Naive thymus-derived CD8-positive, alpha-beta T cell (primary cell): ENCODE results near the gene COPB2. TPM values are rescaled to one million over a fixed set of nuclear protein-coding genes. Genes with fewer than 3 reads are reported as not detected.

Source experiments
- ATAC-seq, 2 donors: fragments of 150-1000 bp; cut with Tn5 transposase in 1 of 2; sonication (Bioruptor Pico), chemical (Tn5 transposase) in 1 of 2; 1 replicate in 1 of 2; 2 replicates in 1 of 2; pipeline ENCODE4 v1.10.0; 2021; ENCODE audit warnings: mild to moderate bottlenecking in 2 of 2, moderate library complexity in 2 of 2
- POLR2A ChIA-PET: fragments of 350-600 bp; sonication (Branson Sonifier 250); formaldehyde crosslinking; loops from one replicate; lab custom pipeline; 2021; ENCODE audit warnings: antibody characterized with exemption; lab: Charles Lee
- DNase-seq, 10 donors: peaks; one replicate each; pipeline versions ENCODE4 v3.0.0 to v3.0.0-alpha.2; 2020 to 2022
- H3K27ac Mint-ChIP-seq, 10 donors: one replicate each; pipeline ENCODE4 v1.8.0; 2020 to 2022; ENCODE audit warnings: mild to moderate bottlenecking in 10 of 10, mixed read lengths in 10 of 10, moderate library complexity in 4 of 10, inconsistent platforms in 1 of 10
- H3K27me3 Mint-ChIP-seq, 5 donors: one replicate each; pipeline ENCODE4 v1.8.0; 2021 to 2022; ENCODE audit warnings: mixed read lengths in 5 of 5
- H3K36me3 Mint-ChIP-seq, 3 donors: one replicate each; pipeline ENCODE4 v1.8.0; 2020 to 2022; ENCODE audit warnings: mixed read lengths in 3 of 3, mild to moderate bottlenecking in 2 of 3, inconsistent platforms in 1 of 3
- H3K4me1 Mint-ChIP-seq, 4 donors: one replicate each; pipeline ENCODE4 v1.8.0; 2021 to 2022; ENCODE audit warnings: mixed read lengths in 4 of 4
- H3K4me3 Mint-ChIP-seq, 10 donors: one replicate each; pipeline ENCODE4 v1.8.0; 2020 to 2022; ENCODE audit warnings: mild to moderate bottlenecking in 10 of 10, mixed read lengths in 10 of 10, moderate library complexity in 6 of 10, inconsistent platforms in 1 of 10
- H3K9me3 Mint-ChIP-seq, 9 donors: one replicate each; pipeline ENCODE4 v1.8.0; 2020 to 2022; ENCODE audit warnings: mixed read lengths in 9 of 9, mild to moderate bottlenecking in 3 of 9, inconsistent platforms in 1 of 9, moderate library complexity in 1 of 9
- polyA plus RNA-seq, 3 donors: library from polyadenylated mRNA; unstranded; fragments of 300-500 nt; fragmentation: Illumina TruSeq; gene quantifications; one replicate each; pipeline ENCODE4 v1.2.3, GENCODE V29; 2021
- total RNA-seq, 8 experiments: library from RNA in 2 of 8; stranded (reverse) in 2 of 8; gene quantifications; one replicate each; pipeline ENCODE4 v1.2.3 and lab custom pipeline; 2021 to 2026

COPB2 gene
- total and polyA plus RNA-seq, 5 experiments from 2014 or later: 40.3 to 66.1 (median 62.9) TPM

- ATAC-seq (no peak), DNase-seq (no peak)
- Mint-ChIP-seq H3K4me3 (no peak overlapping the region), H3K27ac (no peak overlapping the region), H3K9me3 (no peaks in the 10 kb centered on the region), H3K4me1 (no peaks in the 10 kb centered on the region), H3K36me3 (no peaks in the 10 kb centered on the region), H3K27me3 (peaks cover 2 to 25% (median 16%) of the 10 kb centered on the region in 5 donors)
- POLR2A ChIA-PET: no interaction called here
Observed at GRCh38 chr3:139310474-139310933, 78.9 kb downstream of the COPB2 start.

GRCh38 chr3:139309880-139310279 is 79.6 kb downstream of the COPB2 start:
- no peaks in the 10 kb centered on the region for H3K36me3 Mint-ChIP-seq
- H3K4me1 Mint-ChIP-seq: no peaks in the 10 kb centered on the region
- H3K9me3 Mint-ChIP-seq: no peaks in the 10 kb centered on the region
- H3K27me3 Mint-ChIP-seq: peaks cover 2 to 24% (median 12%) of the 10 kb centered on the region in 5 donors
- no peak for ATAC-seq
- POLR2A ChIA-PET: no interaction called here
- no peak overlapping the region for H3K4me3 Mint-ChIP-seq
- DNase-seq: no peak
- H3K27ac Mint-ChIP-seq: no peak overlapping the region

GRCh38 chr3:139309061-139309591 is 80.3 kb downstream of the COPB2 start:
- Mint-ChIP-seq H3K27ac (no peak overlapping the region), H3K9me3 (no peaks in the 10 kb centered on the region), H3K27me3 (peaks cover 2 to 20% (median 6%) of the 10 kb centered on the region in 5 donors), H3K4me1 (no peaks in the 10 kb centered on the region), H3K4me3 (no peak overlapping the region), H3K36me3 (no peaks in the 10 kb centered on the region)
- DNase-seq: no peak
- no peak for ATAC-seq
- POLR2A ChIA-PET: no interaction called here

GRCh38 chr3:139308560-139308959 is 80.9 kb downstream of the COPB2 start:
- POLR2A ChIA-PET: no interaction called here
- peaks cover 2 to 15% (median 6%) of the 10 kb centered on the region in 5 donors for H3K27me3 Mint-ChIP-seq
- no peaks in the 10 kb centered on the region for H3K9me3 Mint-ChIP-seq
- DNase-seq (no peak), ATAC-seq (no peak)
- H3K4me3 Mint-ChIP-seq: no peak overlapping the region
- H3K36me3 Mint-ChIP-seq: no peaks in the 10 kb centered on the region
- H3K4me1 Mint-ChIP-seq: no peaks in the 10 kb centered on the region
- no peak overlapping the region for H3K27ac Mint-ChIP-seq

GRCh38 chr3:139307601-139308555 is 81.6 kb downstream of the COPB2 start:
- Mint-ChIP-seq H3K4me3 (no peak overlapping the region), H3K27ac (no peak overlapping the region), H3K27me3 (peaks cover 0 to 8% (median 1%) of the 10 kb centered on the region in 5 donors), H3K9me3 (no peaks in the 10 kb centered on the region), H3K4me1 (no peaks in the 10 kb centered on the region), H3K36me3 (no peaks in the 10 kb centered on the region)
- no peak for ATAC-seq
- no peak for DNase-seq
- POLR2A ChIA-PET: no interaction called here

Other genes starting within 250 kb of the COPB2 start
- 10 to 100 TPM; 37.2 to 41.2 TPM for gene MRPS22, start 45.6 kb downstream of the COPB2 start, total RNA-seq
- gene MRPS22, start 45.6 kb downstream of the COPB2 start, polyA plus RNA-seq: 10 to 100 TPM; 33.6 to 43.8 (median 42.1) TPM
- not detected for gene RBP2, start 86.9 kb upstream of the COPB2 start, total RNA-seq
- gene RBP2, start 86.9 kb upstream of the COPB2 start, polyA plus RNA-seq: not detected
- gene RBP1, start 150.1 kb upstream of the COPB2 start, total RNA-seq: not detected
- not detected for gene RBP1, start 150.1 kb upstream of the COPB2 start, polyA plus RNA-seq